Measurements from ENCODE around the gene ABLIM1. TPM values are rescaled to one million over a fixed set of nuclear protein-coding genes. Genes with fewer than 3 reads are reported as not detected.

The ABLIM1 gene
- total RNA-seq, 1 donor from 2014 or later, result 87.7 TPM

DNA sequence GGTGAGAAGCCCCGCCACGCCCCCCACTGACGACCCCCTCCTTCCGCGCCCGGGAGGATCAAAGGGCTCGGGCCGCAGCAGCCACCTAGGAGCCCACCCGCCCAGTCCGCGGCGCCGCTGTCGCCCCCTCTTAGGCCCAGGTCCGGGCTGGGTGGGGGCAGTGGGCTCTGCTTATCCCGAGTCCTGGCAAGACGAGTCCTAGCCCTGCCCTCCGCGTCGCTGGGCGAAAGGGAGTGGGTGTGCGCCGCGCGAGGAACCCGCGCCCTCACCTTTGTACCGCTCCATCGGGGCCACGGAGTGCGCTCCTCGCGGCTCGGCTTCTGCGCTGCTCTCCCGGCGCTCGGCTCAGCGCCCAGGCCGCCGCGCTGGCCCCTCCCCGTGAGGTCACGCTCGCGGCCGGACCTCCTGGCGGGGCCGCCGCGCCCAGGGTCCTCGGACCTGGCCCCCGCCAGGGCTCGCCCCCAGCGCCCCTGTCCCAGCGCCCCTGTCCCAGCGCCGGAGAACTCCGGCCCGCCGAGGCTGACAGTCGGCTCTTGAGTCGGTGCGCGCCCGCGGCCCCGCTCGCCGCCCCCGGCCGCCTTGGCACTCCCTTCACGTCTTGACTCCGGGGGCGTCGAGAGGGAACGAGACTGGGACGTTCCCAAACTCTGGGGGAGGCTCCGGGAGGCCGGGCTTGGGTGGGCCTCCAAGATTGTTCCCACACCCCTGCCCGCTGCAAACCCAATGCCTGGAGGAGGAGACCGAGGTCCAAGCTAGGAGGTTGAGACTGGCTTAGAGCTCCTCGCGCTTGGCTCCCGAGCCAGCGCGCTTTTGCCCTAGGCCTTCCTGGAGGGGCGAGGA lies 253.7 kb downstream of the ABLIM1 start, which contains the start of gene AFAP1L2:
AFAP1L2 (minus strand) TSS at position 332 of the 840 bp plus-strand sequence; CDS start at position 285, 47 bp downstream.
- Histone ChIP-seq H3K9me3 (no peaks in the 10 kb centered on the region), H3K36me3 (no peaks in the 10 kb centered on the region), H3K27ac (peak within 1 kb of the TSS; percentile 24 to 55), H3K4me1 (peaks cover 0 to 10% of the 10 kb centered on the region in 2 donors), H3K4me3 (peak within 1 kb of the TSS; percentile 66 to 72), H3K27me3 (no peaks in the 10 kb centered on the region)
- intact Hi-C loops (cut with DNase I), result loop anchor here (2.0 kb wide), 1 partner anchor 72 kb away; no protein-coding TSS in a partner anchor
- TF ChIP-seq, protein P1, sequence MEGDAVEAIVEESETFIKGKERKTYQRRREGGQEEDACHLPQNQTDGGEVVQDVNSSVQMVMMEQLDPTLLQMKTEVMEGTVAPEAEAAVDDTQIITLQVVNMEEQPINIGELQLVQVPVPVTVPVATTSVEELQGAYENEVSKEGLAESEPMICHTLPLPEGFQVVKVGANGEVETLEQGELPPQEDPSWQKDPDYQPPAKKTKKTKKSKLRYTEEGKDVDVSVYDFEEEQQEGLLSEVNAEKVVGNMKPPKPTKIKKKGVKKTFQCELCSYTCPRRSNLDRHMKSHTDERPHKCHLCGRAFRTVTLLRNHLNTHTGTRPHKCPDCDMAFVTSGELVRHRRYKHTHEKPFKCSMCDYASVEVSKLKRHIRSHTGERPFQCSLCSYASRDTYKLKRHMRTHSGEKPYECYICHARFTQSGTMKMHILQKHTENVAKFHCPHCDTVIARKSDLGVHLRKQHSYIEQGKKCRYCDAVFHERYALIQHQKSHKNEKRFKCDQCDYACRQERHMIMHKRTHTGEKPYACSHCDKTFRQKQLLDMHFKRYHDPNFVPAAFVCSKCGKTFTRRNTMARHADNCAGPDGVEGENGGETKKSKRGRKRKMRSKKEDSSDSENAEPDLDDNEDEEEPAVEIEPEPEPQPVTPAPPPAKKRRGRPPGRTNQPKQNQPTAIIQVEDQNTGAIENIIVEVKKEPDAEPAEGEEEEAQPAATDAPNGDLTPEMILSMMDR (IDR thresholded peaks at IDR 0.05), result no peak
- DNase-seq (ENCODE audit: low spot score in 2 of 2), result peak in 1 of 2 donors; percentile 69

- peaks cover 0 to 10% of the 10 kb centered on the region in 2 donors for H3K4me1 ChIP-seq
- intact Hi-C loops (cut with DNase I), result loop anchor here (2.0 kb wide), 2 partner anchors 71 to 99 kb away; no protein-coding TSS in a partner anchor
- H3K36me3 ChIP-seq, result no peaks in the 10 kb centered on the region
- H3K4me3 ChIP-seq, result peak overlapping the region; percentile 66 to 72
- H3K27me3 ChIP-seq, result no peaks in the 10 kb centered on the region
- H3K27ac ChIP-seq, result peak overlapping the region; percentile 24 to 55
- peak in 1 of 2 donors; percentile 66 for DNase-seq (ENCODE audit: low spot score in 2 of 2)
- TF ChIP-seq, protein P1 (IDR thresholded peaks at IDR 0.05), result peak in 2 of 3 experiments; percentile 12 to 47
- no peaks in the 10 kb centered on the region for H3K9me3 ChIP-seq
Observed at GRCh38 chr10:114403541-114404161, 254.4 kb downstream of the ABLIM1 start.

GRCh38 chr10:114402871-114403540 lies 255.1 kb downstream of the ABLIM1 start:
- peak overlapping the region; percentile 66 to 72 for H3K4me3 ChIP-seq
- H3K27ac ChIP-seq, result peak overlapping the region; percentile 24 to 55
- H3K27me3 ChIP-seq, result no peaks in the 10 kb centered on the region
- no peaks in the 10 kb centered on the region for H3K9me3 ChIP-seq
- H3K4me1 ChIP-seq, result peaks cover 0 to 10% of the 10 kb centered on the region in 2 donors
- TF ChIP-seq, protein P1 (IDR thresholded peaks at IDR 0.05), result no peak
- H3K36me3 ChIP-seq, result no peaks in the 10 kb centered on the region
- intact Hi-C loops (cut with DNase I), result loop anchor here (2.0 kb wide), 1 partner anchor 98 kb away; no protein-coding TSS in a partner anchor
- peak in 1 of 2 donors; percentile 58 for DNase-seq (ENCODE audit: low spot score in 2 of 2)

DNA sequence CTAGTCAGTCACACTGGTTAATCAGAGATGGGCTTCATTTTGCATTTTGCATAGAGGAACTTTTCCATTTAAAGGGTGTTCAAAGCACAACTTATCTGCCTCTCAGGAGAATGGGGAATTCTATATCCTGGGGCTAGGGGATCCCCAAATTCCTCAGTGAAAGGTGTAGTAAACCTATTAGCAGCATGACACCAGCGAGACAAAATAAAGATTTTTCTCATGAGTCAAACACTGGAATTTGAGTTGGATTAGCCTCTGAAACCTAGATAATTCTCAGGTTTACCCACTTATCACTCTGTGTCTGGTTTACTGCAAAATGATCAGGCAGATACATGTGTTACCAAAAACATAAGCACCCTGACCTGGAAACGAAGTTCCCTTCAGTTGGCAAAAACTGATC lies 255.8 kb downstream of the ABLIM1 start:
- H3K4me3 ChIP-seq, result no peak overlapping the region
- TF ChIP-seq, protein P1 (IDR thresholded peaks at IDR 0.05), result no peak
- intact Hi-C loops (cut with DNase I), result loop anchor here (2.0 kb wide), 1 partner anchor 97 kb away; no protein-coding TSS in a partner anchor
- DNase-seq (ENCODE audit: low spot score in 2 of 2), result no peak
- H3K36me3 ChIP-seq, result no peaks in the 10 kb centered on the region
- H3K27me3 ChIP-seq, result no peaks in the 10 kb centered on the region
- no peaks in the 10 kb centered on the region for H3K9me3 ChIP-seq
- H3K4me1 ChIP-seq, result peaks cover 0 to 10% of the 10 kb centered on the region in 2 donors
- H3K27ac ChIP-seq, result no peak overlapping the region

GRCh38 chr10:114401195-114401791 lies 256.8 kb downstream of the ABLIM1 start:
- H3K4me3 ChIP-seq, result no peak overlapping the region
- H3K36me3 ChIP-seq, result no peaks in the 10 kb centered on the region
- intact Hi-C loops (cut with DNase I), result no loop called here
- H3K27ac ChIP-seq, result no peak overlapping the region
- H3K4me1 ChIP-seq, result peaks cover 0 to 10% of the 10 kb centered on the region in 2 donors
- DNase-seq (ENCODE audit: low spot score in 2 of 2), result peak in 1 of 2 donors; percentile 72
- H3K9me3 ChIP-seq, result no peaks in the 10 kb centered on the region
- no peaks in the 10 kb centered on the region for H3K27me3 ChIP-seq
- TF ChIP-seq, protein P1 (IDR thresholded peaks at IDR 0.05), result no peak

Measured in ascending aorta (tissue), 2 donors.